Gastrocnemius medialis (tissue), 4 donors: ENCODE results near the gene SLC6A15.

Experiments used
- CTCF ChIP-seq, 5 experiments: fragments of 450-650 bp in 3 of 5; fragments of 200-600 bp in 2 of 5; sonication (generic) in 2 of 5; IDR thresholded peaks in 4 of 5; conservative IDR thresholded peaks in 1 of 5; 1 replicate in 4 of 5; 2 replicates in 1 of 5; pipeline ENCODE4 v1.5.1; 2016 to 2019; ENCODE audit warnings: antibody characterized with exemption in 5 of 5, mild to moderate bottlenecking in 3 of 5, moderate library complexity in 3 of 5
- POLR2A ChIP-seq, 2 donors: fragments of 450-650 bp; IDR thresholded peaks; one replicate each; pipeline ENCODE4 v1.6.1; 2017; ENCODE audit warnings: antibody characterized with exemption in 2 of 2, mild to moderate bottlenecking in 2 of 2, moderate library complexity in 2 of 2

DNA sequence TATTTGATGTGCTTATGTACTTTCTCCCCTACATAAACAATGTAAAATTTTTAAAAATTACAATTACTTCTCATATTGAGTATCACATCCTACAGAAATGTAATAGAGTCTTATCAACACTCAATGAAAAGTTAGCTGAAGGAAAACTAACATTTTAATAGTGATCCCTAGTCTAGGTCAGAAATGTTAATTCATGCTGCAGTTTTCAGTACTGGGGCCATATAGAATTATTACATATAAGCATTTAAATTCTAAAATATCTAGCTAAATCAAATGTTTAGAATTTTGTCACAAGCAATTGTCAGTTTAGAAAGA, 37.8 kb downstream of the SLC6A15 start:
- TF ChIP-seq CTCF (IDR thresholded peaks at IDR 0.05 in 4 of 5, conservative IDR thresholded peaks at IDR 0.05 in 1 of 5) (no peak), POLR2A (IDR thresholded peaks at IDR 0.05) (no peak)
